GM12891 (cell line): ENCODE data around the gene DGCR2.

Source experiments
- DNase-seq: peaks from one replicate; pipeline ENCODE4 v3.0.0; 2011; ENCODE audit warnings: low spot score; ENCODE audit not compliant: insufficient read length
- FAIRE-seq: peaks from 2 replicates; lab custom pipeline; 2011; peaks lifted over from hg19 to GRCh38; lab: Jason Lieb, UNC
- PAX5 ChIP-seq: IDR thresholded peaks from 2 replicates; pipeline ENCODE4 v1.6.1; 2011; ENCODE audit warnings: low read length, moderate library complexity, mild to moderate bottlenecking; ENCODE audit not compliant: insufficient read depth, severe bottlenecking
- POLR2A ChIP-seq: IDR thresholded peaks from 2 replicates; pipeline ENCODE4 v1.6.1; 2011; ENCODE audit warnings: low read depth, low read length, control low read depth
- POLR2AphosphoS5 ChIP-seq: IDR thresholded peaks from 2 replicates; pipeline ENCODE4 v1.6.1; 2011; ENCODE audit warnings: low read depth, low read length, control low read depth
- POU2F2 ChIP-seq: IDR thresholded peaks from 2 replicates; pipeline ENCODE4 v1.6.1; 2011; ENCODE audit warnings: low read depth, mild to moderate bottlenecking, control low read depth, low read length, moderate library complexity
- SPI1 ChIP-seq: IDR thresholded peaks from 2 replicates; pipeline ENCODE4 v1.6.1; 2011; ENCODE audit warnings: low read depth, low read length, control low read depth
- TAF1 ChIP-seq: IDR thresholded peaks from 2 replicates; pipeline ENCODE4 v1.6.1; 2011; ENCODE audit warnings: low read depth, low read length, control low read depth

The DGCR2 gene

GRCh38 chr22:19143967-19144400, 21.8 kb upstream of the DGCR2 start:
- TF ChIP-seq POLR2AphosphoS5: no peak
- no peak for TF ChIP-seq POLR2A
- TF ChIP-seq SPI1: no peak
- TF ChIP-seq PAX5: no peak
- TF ChIP-seq TAF1: no peak
- no peak for TF ChIP-seq POU2F2
- DNase-seq (no peak), FAIRE-seq (peak; percentile 74)

GRCh38 chr22:19143212-19143611, 21.0 kb upstream of the DGCR2 start:
- TF ChIP-seq TAF1: no peak
- TF ChIP-seq SPI1: no peak
- no peak for TF ChIP-seq POLR2AphosphoS5
- TF ChIP-seq POU2F2: no peak
- no peak for TF ChIP-seq PAX5
- no peak for TF ChIP-seq POLR2A
- no peak for DNase-seq
- FAIRE-seq: no peak

GRCh38 chr22:19142394-19142793, 20.2 kb upstream of the DGCR2 start:
- FAIRE-seq (no peak), DNase-seq (no peak)
- TF ChIP-seq PAX5: no peak
- TF ChIP-seq POLR2AphosphoS5: no peak
- TF ChIP-seq POLR2A: no peak
- TF ChIP-seq TAF1: no peak
- no peak for TF ChIP-seq SPI1
- no peak for TF ChIP-seq POU2F2

GRCh38 chr22:19139974-19140373, 17.8 kb upstream of the DGCR2 start:
- no peak for FAIRE-seq
- peak; percentile 13 for DNase-seq
- TF ChIP-seq TAF1 (no peak), POLR2AphosphoS5 (no peak), SPI1 (no peak), POLR2A (no peak), PAX5 (no peak)

GRCh38 chr22:19139001-19139356, 16.8 kb upstream of the DGCR2 start:
- DNase-seq: no peak
- FAIRE-seq: no peak
- TF ChIP-seq PAX5: no peak
- TF ChIP-seq TAF1: no peak
- no peak for TF ChIP-seq POLR2AphosphoS5
- TF ChIP-seq POLR2A: no peak
- TF ChIP-seq POU2F2: no peak
- TF ChIP-seq SPI1: no peak

GRCh38 chr22:19138217-19139000, 16.2 kb upstream of the DGCR2 start:
- FAIRE-seq: no peak
- no peak for DNase-seq
- TF ChIP-seq POU2F2: no peak

- TF ChIP-seq PAX5 (no peak), SPI1 (no peak), POU2F2 (no peak), POLR2A (no peak), POLR2AphosphoS5 (no peak), TAF1 (no peak)
- peak; percentile 4 for DNase-seq
- no peak for FAIRE-seq
Measured at GRCh38 chr22:19137384-19138216, 15.4 kb upstream of the DGCR2 start.

- no peak for DNase-seq
- no peak for FAIRE-seq
- no peak for TF ChIP-seq POU2F2
- TF ChIP-seq TAF1: no peak
- no peak for TF ChIP-seq POLR2AphosphoS5
- TF ChIP-seq POLR2A: no peak
- TF ChIP-seq SPI1: no peak
- TF ChIP-seq PAX5: no peak
Measured at GRCh38 chr22:19136915-19137314, 14.7 kb upstream of the DGCR2 start.

- FAIRE-seq: no peak
- DNase-seq: no peak
- TF ChIP-seq POLR2A: no peak
- TF ChIP-seq SPI1: no peak
- TF ChIP-seq POU2F2: no peak
- no peak for TF ChIP-seq POLR2AphosphoS5
- TF ChIP-seq TAF1: no peak
- no peak for TF ChIP-seq PAX5
Measured at GRCh38 chr22:19134874-19135273, 12.7 kb upstream of the DGCR2 start.
